ENCODE measurements around the gene THAP7.

DNA sequence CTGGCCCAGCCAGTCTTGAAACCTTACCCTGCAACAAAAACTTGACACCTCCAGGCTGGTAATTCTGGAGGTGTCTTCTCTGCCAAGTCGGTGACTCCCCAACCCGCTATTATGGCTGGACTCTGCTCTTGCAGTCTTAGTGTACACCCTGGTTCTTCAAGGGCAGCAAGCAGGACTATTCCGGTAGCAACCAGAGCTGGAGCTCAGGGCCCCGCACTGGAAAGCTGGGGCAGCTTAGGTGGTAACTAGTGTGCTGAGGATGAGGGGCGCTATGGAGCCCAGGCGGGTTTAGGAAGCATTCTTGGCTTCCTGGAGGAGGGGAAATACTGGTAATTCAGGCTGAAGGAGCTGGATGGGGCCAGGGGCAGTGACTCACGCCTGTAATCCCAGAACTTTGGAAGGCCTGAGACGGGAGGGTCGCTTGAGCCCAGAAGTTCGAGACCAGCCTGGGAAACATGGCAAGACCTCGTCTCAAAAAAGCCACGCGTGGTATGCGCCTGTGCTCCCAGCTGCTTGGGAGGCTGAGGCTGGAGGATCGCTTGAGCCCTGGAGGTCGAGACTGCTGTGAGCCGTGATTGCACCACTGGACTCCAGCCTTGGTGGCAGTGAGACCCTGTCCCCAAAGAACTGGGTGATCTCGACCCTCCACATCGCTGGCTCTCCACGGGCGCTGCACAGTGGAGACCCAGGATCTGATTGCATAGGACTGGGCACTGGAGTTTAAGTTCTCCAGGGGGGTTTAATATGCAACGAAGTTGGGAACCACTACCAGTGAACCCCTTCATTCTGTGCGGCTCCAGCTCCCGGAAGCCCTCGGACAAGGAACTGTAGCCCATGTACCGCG is 45.4 kb downstream of the THAP7 start:
- no peak for TF ChIP-seq POLR2A (IDR thresholded peaks at IDR 0.05)
- TF ChIP-seq, protein P1, sequence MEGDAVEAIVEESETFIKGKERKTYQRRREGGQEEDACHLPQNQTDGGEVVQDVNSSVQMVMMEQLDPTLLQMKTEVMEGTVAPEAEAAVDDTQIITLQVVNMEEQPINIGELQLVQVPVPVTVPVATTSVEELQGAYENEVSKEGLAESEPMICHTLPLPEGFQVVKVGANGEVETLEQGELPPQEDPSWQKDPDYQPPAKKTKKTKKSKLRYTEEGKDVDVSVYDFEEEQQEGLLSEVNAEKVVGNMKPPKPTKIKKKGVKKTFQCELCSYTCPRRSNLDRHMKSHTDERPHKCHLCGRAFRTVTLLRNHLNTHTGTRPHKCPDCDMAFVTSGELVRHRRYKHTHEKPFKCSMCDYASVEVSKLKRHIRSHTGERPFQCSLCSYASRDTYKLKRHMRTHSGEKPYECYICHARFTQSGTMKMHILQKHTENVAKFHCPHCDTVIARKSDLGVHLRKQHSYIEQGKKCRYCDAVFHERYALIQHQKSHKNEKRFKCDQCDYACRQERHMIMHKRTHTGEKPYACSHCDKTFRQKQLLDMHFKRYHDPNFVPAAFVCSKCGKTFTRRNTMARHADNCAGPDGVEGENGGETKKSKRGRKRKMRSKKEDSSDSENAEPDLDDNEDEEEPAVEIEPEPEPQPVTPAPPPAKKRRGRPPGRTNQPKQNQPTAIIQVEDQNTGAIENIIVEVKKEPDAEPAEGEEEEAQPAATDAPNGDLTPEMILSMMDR (IDR thresholded peaks at IDR 0.05), result no peak

Measured in uterus (tissue), 2 donors.